ENCODE measurements around the gene SKAP1.

SKAP1 gene

GRCh38 chr17:48144231-48144630, 285.8 kb downstream of the SKAP1 start:
- Histone ChIP-seq H4K20me1 (ENCODE audit: low read depth, low read length) (no peaks in the 10 kb centered on the region), H3K9ac (ENCODE audit: low read length) (no peak overlapping the region), H3K27ac (ENCODE audit: low read depth, low read length) (no peak overlapping the region), H3K36me3 (ENCODE audit: low read length) (no peaks in the 10 kb centered on the region), H3F3A (ENCODE audit: insufficient read depth) (no peaks in the 10 kb centered on the region), H2AFZ (ENCODE audit: low read depth, low read length, severe bottlenecking) (no peak overlapping the region), H3K9me2 (replicated peaks; ENCODE audit: insufficient read depth, low read length) (no peaks in the 10 kb centered on the region), H3K27me3 (ENCODE audit: low read length) (0 out of 2 replicates have a peak, but pooled peaks cover 2% of the 10 kb centered on the region), H3K9me3 (ENCODE audit: insufficient read depth, low read length) (no peaks in the 10 kb centered on the region), H3K79me2 (ENCODE audit: insufficient read depth, low read length) (no peaks in the 10 kb centered on the region), H3K4me3 (ENCODE audit: insufficient read depth, low read length, poor library complexity, severe bottlenecking) (no peak overlapping the region), H3K4me2 (ENCODE audit: low read depth, low read length, poor library complexity, severe bottlenecking) (no peak overlapping the region)
- TF ChIP-seq, protein P1, sequence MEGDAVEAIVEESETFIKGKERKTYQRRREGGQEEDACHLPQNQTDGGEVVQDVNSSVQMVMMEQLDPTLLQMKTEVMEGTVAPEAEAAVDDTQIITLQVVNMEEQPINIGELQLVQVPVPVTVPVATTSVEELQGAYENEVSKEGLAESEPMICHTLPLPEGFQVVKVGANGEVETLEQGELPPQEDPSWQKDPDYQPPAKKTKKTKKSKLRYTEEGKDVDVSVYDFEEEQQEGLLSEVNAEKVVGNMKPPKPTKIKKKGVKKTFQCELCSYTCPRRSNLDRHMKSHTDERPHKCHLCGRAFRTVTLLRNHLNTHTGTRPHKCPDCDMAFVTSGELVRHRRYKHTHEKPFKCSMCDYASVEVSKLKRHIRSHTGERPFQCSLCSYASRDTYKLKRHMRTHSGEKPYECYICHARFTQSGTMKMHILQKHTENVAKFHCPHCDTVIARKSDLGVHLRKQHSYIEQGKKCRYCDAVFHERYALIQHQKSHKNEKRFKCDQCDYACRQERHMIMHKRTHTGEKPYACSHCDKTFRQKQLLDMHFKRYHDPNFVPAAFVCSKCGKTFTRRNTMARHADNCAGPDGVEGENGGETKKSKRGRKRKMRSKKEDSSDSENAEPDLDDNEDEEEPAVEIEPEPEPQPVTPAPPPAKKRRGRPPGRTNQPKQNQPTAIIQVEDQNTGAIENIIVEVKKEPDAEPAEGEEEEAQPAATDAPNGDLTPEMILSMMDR (IDR thresholded peaks at IDR 0.05; ENCODE audit: insufficient read depth, low read length, poor library complexity, severe bottlenecking) = no peak
- TF ChIP-seq EZH2phosphoT487 (conservative IDR thresholded peaks at IDR 0.05; ENCODE audit: low read length) = no peak

DNA sequence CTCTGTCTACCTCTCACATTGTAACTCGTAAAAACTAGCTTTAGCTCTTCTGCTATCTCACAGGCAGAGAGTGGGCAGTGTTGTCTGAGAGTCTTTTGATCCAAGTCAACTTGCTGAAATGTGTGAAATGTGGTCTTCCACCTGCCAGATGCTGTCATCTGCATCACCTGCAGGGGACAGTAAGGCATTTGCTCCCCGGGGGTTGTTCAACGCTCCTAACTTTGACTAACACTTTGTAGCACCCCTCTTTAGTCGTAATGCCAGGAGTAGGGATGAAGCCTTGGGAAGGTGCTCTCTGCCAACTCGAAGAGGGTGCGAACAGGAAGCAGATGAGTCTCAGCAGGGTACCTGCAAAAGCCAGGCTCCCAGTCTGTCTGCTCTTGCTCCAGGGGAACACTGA, 286.4 kb downstream of the SKAP1 start:
- TF ChIP-seq EZH2phosphoT487 (conservative IDR thresholded peaks at IDR 0.05; ENCODE audit: low read length) = no peak
- TF ChIP-seq, protein P1 (IDR thresholded peaks at IDR 0.05; ENCODE audit: insufficient read depth, low read length, poor library complexity, severe bottlenecking) = no peak
- H3K9me2 ChIP-seq (replicated peaks; ENCODE audit: insufficient read depth, low read length) = no peaks in the 10 kb centered on the region
- no peaks in the 10 kb centered on the region for H4K20me1 ChIP-seq (ENCODE audit: low read depth, low read length)
- no peak overlapping the region for H3K27ac ChIP-seq (ENCODE audit: low read depth, low read length)
- H3F3A ChIP-seq (ENCODE audit: insufficient read depth) = no peaks in the 10 kb centered on the region
- no peaks in the 10 kb centered on the region for H3K36me3 ChIP-seq (ENCODE audit: low read length)
- no peaks in the 10 kb centered on the region for H3K9me3 ChIP-seq (ENCODE audit: insufficient read depth, low read length)
- H3K4me2 ChIP-seq (ENCODE audit: low read depth, low read length, poor library complexity, severe bottlenecking) = no peak overlapping the region
- no peaks in the 10 kb centered on the region for H3K79me2 ChIP-seq (ENCODE audit: insufficient read depth, low read length)
- H3K9ac ChIP-seq (ENCODE audit: low read length) = no peak overlapping the region
- H3K4me3 ChIP-seq (ENCODE audit: insufficient read depth, low read length, poor library complexity, severe bottlenecking) = no peak overlapping the region
- H2AFZ ChIP-seq (ENCODE audit: low read depth, low read length, severe bottlenecking) = no peak overlapping the region
- 0 out of 2 replicates have a peak, but pooled peaks cover 2% of the 10 kb centered on the region for H3K27me3 ChIP-seq (ENCODE audit: low read length)

DNA sequence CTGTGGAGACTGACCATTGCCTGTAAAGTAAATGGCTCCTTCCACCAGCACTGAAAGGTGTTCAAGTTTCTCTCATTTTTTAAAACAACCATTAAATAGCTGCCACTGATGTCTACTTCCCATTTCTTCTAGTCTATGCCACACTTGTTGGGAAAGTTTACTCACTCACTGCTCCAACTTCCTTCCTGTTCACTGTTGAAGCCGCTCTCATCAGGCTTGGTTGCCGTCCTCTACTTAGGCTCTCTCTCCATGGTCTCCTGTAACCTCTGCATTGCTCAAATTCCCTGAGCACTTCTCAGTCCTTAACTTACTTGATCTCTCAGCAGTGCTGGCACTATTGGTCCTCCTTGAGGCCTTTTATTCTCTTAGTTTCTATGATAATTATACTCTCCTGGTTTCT, 290.1 kb downstream of the SKAP1 start:
- H4K20me1 ChIP-seq (ENCODE audit: low read depth, low read length) = no peaks in the 10 kb centered on the region
- no peaks in the 10 kb centered on the region for H3F3A ChIP-seq (ENCODE audit: insufficient read depth)
- no peaks in the 10 kb centered on the region for H3K9me2 ChIP-seq (replicated peaks; ENCODE audit: insufficient read depth, low read length)
- no peak overlapping the region for H3K9ac ChIP-seq (ENCODE audit: low read length)
- TF ChIP-seq EZH2phosphoT487 (conservative IDR thresholded peaks at IDR 0.05; ENCODE audit: low read length) = no peak
- TF ChIP-seq, protein P1 (IDR thresholded peaks at IDR 0.05; ENCODE audit: insufficient read depth, low read length, poor library complexity, severe bottlenecking) = no peak
- 0 out of 2 replicates have a peak, but pooled peaks cover 2% of the 10 kb centered on the region for H3K27me3 ChIP-seq (ENCODE audit: low read length)
- no peak overlapping the region for H2AFZ ChIP-seq (ENCODE audit: low read depth, low read length, severe bottlenecking)
- no peak overlapping the region for H3K4me3 ChIP-seq (ENCODE audit: insufficient read depth, low read length, poor library complexity, severe bottlenecking)
- no peak overlapping the region for H3K27ac ChIP-seq (ENCODE audit: low read depth, low read length)
- no peaks in the 10 kb centered on the region for H3K79me2 ChIP-seq (ENCODE audit: insufficient read depth, low read length)
- no peak overlapping the region for H3K4me2 ChIP-seq (ENCODE audit: low read depth, low read length, poor library complexity, severe bottlenecking)
- H3K9me3 ChIP-seq (ENCODE audit: insufficient read depth, low read length) = no peaks in the 10 kb centered on the region
- no peaks in the 10 kb centered on the region for H3K36me3 ChIP-seq (ENCODE audit: low read length)

Measured in SU-DHL-6 (cell line).